HepG2 (cell line): Measurements from ENCODE around the gene DIP2C. TPM values are rescaled to one million over a fixed set of nuclear protein-coding genes. Genes with fewer than 3 reads are reported as not detected.

Experiments used
- ATAC-seq: fragments of 200-7000 bp; cut with Tn5 transposase; 3 replicates; pipeline ENCODE4 v1.9.1; 2020; ENCODE audit warnings: mild to moderate bottlenecking, moderate library complexity
- BruUV-seq: library from RNA; stranded (reverse); fragments of 400-500 nt; replicated peaks from 2 replicates; lab custom pipeline; 2021; lab: Mats Ljungman, UMichigan
- CTCF ChIA-PET: fragments of 300-600 bp; formaldehyde crosslinking; extraction: SDS; loops from one replicate; lab custom pipeline; 2021; ENCODE audit warnings: low total read pairs, inconsistent platforms, low intra/inter-chr PET ratio; lab: Yijun Ruan, JAX
- POLR2A ChIA-PET: fragments of 350-600 bp; sonication (Branson Sonifier 250); formaldehyde crosslinking; loops from one replicate; lab custom pipeline; 2020; ENCODE audit warnings: antibody characterized with exemption, inconsistent platforms; lab: Yijun Ruan, JAX
- DNase-seq: peaks from one replicate; pipeline ENCODE4 v3.0.0-alpha.2; 2015; ENCODE audit warnings: low spot score
- FAIRE-seq: peaks from 3 replicates; lab custom pipeline; 2011; peaks lifted over from hg19 to GRCh38; lab: Jason Lieb, UNC
- H2AFZ ChIP-seq: one replicate; pipeline ENCODE4 v1.6.1; 2011; ENCODE audit warnings: low read length, inconsistent platforms
- H3K27ac ChIP-seq: fragments of 300-600 bp; 3 replicates; pipeline ENCODE4 v1.8.0; 2011; ENCODE audit warnings: mixed run types, mild to moderate bottlenecking, mixed read lengths, low read length, inconsistent platforms; ENCODE audit not compliant: insufficient read depth; ENCODE audit errors: extremely low read length
- H3K27me3 ChIP-seq, 2 experiments: fragments of 200-600 bp in 1 of 2; 2 replicates in 1 of 2; 3 replicates in 1 of 2; pipeline versions ENCODE4 v1.6.0 to v1.8.0; 2011; ENCODE audit warnings: low read length in 2 of 2, mild to moderate bottlenecking in 2 of 2, moderate library complexity in 2 of 2, inconsistent platforms in 1 of 2; ENCODE audit not compliant: insufficient read depth in 2 of 2, control insufficient read depth in 1 of 2
- H3K36me3 ChIP-seq, 2 experiments: fragments of 200-600 bp in 1 of 2; replicated peaks in 1 of 2; 2 replicates in 1 of 2; 3 replicates in 1 of 2; pipeline versions ENCODE4 v1.5.1 to v1.8.0; 2011; ENCODE audit warnings: low read length in 2 of 2, inconsistent platforms in 1 of 2; ENCODE audit not compliant: insufficient read depth in 2 of 2, control insufficient read depth in 1 of 2
- H3K4me1 ChIP-seq: 2 replicates; pipeline ENCODE4 v1.5.1; 2012; ENCODE audit warnings: low read length, inconsistent platforms; ENCODE audit not compliant: insufficient read depth
- H3K4me2 ChIP-seq: 2 replicates; pipeline ENCODE4 v1.6.0; 2011; ENCODE audit warnings: low read depth, low read length, inconsistent platforms
- H3K4me3 ChIP-seq, 3 experiments: fragments of 200-600 bp in 1 of 3; sonication (generic), shearing (Covaris generic) in 1 of 3; replicated peaks in 1 of 3; 2 replicates each; pipeline ENCODE4 v1.5.1; 2011 to 2016; ENCODE audit warnings: low read length in 3 of 3, inconsistent platforms in 2 of 3, low read depth in 2 of 3, mild to moderate bottlenecking in 2 of 3, control low read depth in 1 of 3, mixed read lengths in 1 of 3; ENCODE audit not compliant: insufficient read depth in 1 of 3
- H3K79me2 ChIP-seq: one replicate; pipeline ENCODE4 v1.6.1; 2011; ENCODE audit warnings: low read length, inconsistent platforms; ENCODE audit not compliant: insufficient read depth
- H3K9ac ChIP-seq: 2 replicates; pipeline ENCODE4 v1.6.0; 2011; ENCODE audit warnings: mild to moderate bottlenecking, low read depth, low read length, inconsistent platforms; ENCODE audit not compliant: insufficient read depth
- H3K9me3 ChIP-seq: 2 replicates; pipeline ENCODE4 v1.5.1; 2012; ENCODE audit warnings: mild to moderate bottlenecking, low read length
- H4K20me1 ChIP-seq: 2 replicates; pipeline ENCODE4 v1.6.0; 2011; ENCODE audit warnings: inconsistent platforms, mild to moderate bottlenecking, low read length, moderate library complexity; ENCODE audit not compliant: insufficient read depth
- HHEX ChIP-seq: IDR thresholded peaks from 2 replicates; pipeline ENCODE4 v1.6.1; 2016; ENCODE audit warnings: control low read depth
- MLLT10 ChIP-seq: sonication (generic); formaldehyde crosslinking; IDR thresholded peaks from 2 replicates; pipeline ENCODE4 v1.4.0; 2020; ENCODE audit warnings: missing genetic modification reagents
- RARG ChIP-seq: sonication (generic); formaldehyde crosslinking; IDR thresholded peaks from 2 replicates; pipeline ENCODE4 v1.4.0; 2020; ENCODE audit warnings: low read depth, mild to moderate bottlenecking, missing genetic modification reagents
- SMAD1 ChIP-seq: sonication (generic); formaldehyde crosslinking; IDR thresholded peaks from 2 replicates; pipeline ENCODE4 v1.4.0; 2020; ENCODE audit warnings: missing genetic modification reagents, low read depth, mild to moderate bottlenecking, borderline replicate concordance
- SOX5 ChIP-seq: IDR thresholded peaks from 2 replicates; pipeline ENCODE4 v1.6.1; 2016; ENCODE audit warnings: borderline replicate concordance
- ZFP90 ChIP-seq: sonication (generic); formaldehyde crosslinking; IDR thresholded peaks from 2 replicates; pipeline ENCODE4 v1.8.0; 2022; ENCODE audit warnings: missing genetic modification reagents, mild to moderate bottlenecking, inconsistent platforms, borderline replicate concordance
- ZMAT5 ChIP-seq: sonication (generic); formaldehyde crosslinking; IDR thresholded peaks from 2 replicates; pipeline ENCODE4 v1.5.0; 2020; ENCODE audit warnings: mild to moderate bottlenecking, low read depth, missing genetic modification reagents, borderline replicate concordance
- ZNF292 ChIP-seq: sonication (generic); formaldehyde crosslinking; IDR thresholded peaks from 2 replicates; pipeline ENCODE4 v1.8.1; 2022; ENCODE audit warnings: mild to moderate bottlenecking, low read depth, missing genetic modification reagents, borderline replicate concordance
- ZNF335 ChIP-seq: sonication (generic); formaldehyde crosslinking; IDR thresholded peaks from 2 replicates; pipeline ENCODE4 v1.4.0; 2020; ENCODE audit warnings: missing genetic modification reagents
- ZNF879 ChIP-seq: sonication (generic); formaldehyde crosslinking; IDR thresholded peaks from 2 replicates; pipeline ENCODE4 v1.8.1; 2023; ENCODE audit warnings: missing genetic modification reagents
- ZZZ3 ChIP-seq: sonication (generic); formaldehyde crosslinking; IDR thresholded peaks from 2 replicates; pipeline ENCODE4 v1.4.0; 2020; ENCODE audit warnings: missing genetic modification reagents, mild to moderate bottlenecking, borderline replicate concordance
- whole genome bisulfite sequencing: methylation state at CpG from one replicate; pipeline ENCODE4 v1.1.6; 2017; ENCODE audit warnings: low lambda C conversion rate; 5-methylcytosine and 5-hydroxymethylcytosine counted together
- in situ Hi-C: cut with HindIII; loops from 2 replicates; pipeline ENCODE4 v1.10.0; 2017; ENCODE audit warnings: low pct_unique_long_range_greater_than_20kb; ENCODE audit not compliant: extremely low pct_ligation_motif_present
- intact Hi-C: fragments of 100-400 bp; cut with micrococcal nuclease; formaldehyde crosslinking; loops from one replicate; pipeline ENCODE4 v1.10.0; 2022; ENCODE audit not compliant: unreplicated experiment
- polyA plus RNA-seq, 8 experiments: library from polyadenylated mRNA; depleted of rRNA in 3 of 8; stranded (reverse) in 7 of 8; unstranded in 1 of 8; fragments of >200 nt; fragmentation: Illumina TruSeq in 4 of 8; extraction: Trizol in 4 of 8; gene quantifications; 2 replicates each; pipeline versions ENCODE4 v1.2.1 to v1.2.3, GENCODE V29; 2011 to 2016; ENCODE audit warnings: low read depth in 4 of 8, missing spikeins in 1 of 8, mixed read lengths in 1 of 8; ENCODE audit not compliant: insufficient read depth in 1 of 8
- total RNA-seq, 5 experiments: library from RNA; depleted of rRNA; stranded (reverse); fragments of >200 nt; fragmentation: Illumina TruSeq; extraction: Trizol; gene quantifications; 2 replicates each; pipeline ENCODE4 v1.2.3, GENCODE V29; 2016; ENCODE audit warnings: low read depth in 1 of 5
- TF ChIP-seq, protein P1 (sequence below): sonication (generic); formaldehyde crosslinking; IDR thresholded peaks from 2 replicates; pipeline ENCODE4 v1.4.0; 2020; ENCODE audit warnings: missing genetic modification reagents
- TF ChIP-seq, protein P2 (sequence below): sonication (generic); formaldehyde crosslinking; IDR thresholded peaks from 2 replicates; pipeline ENCODE4 v1.5.1; 2020; ENCODE audit warnings: missing genetic modification reagents, mild to moderate bottlenecking, borderline replicate concordance

DIP2C gene
- total and polyA plus RNA-seq, 2 of the 13 experiments (the other 11 are each of a cell fraction or from before 2014, with no cell fraction given) = 2.2 to 2.7 TPM

DNA sequence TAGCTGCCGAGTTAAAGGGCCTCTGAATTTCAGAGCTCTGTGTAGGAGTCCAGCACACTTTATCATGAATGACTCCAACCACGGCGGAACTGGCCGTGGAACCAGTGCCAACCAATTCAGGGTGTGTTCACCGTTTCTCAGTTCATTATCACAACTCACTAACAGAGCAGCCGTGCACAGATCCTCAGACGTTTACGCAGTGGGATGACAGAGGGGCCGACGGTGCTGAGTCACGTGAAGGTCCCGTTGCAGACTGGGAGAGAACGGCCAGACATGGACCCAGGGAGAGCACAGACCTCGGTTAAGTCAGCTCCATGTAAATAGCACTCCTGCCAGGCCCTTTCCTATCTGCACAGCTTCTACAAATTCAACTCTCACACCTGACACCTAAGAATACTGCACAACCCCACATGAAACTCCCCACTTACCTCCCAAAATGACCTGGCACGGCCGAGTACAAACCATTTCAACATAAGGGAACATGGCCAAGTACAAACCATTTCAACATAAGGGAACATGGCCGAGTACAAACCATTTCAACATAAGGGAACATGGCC is 95.5 kb downstream of the DIP2C start:
- POLR2A ChIA-PET = no interaction called here
- Histone ChIP-seq H3K9ac (no peak overlapping the region), H3K27me3 (no peaks in the 10 kb centered on the region), H4K20me1 (no peaks in the 10 kb centered on the region), H3K27ac (no peak overlapping the region), H3K4me1 (no peaks in the 10 kb centered on the region), H2AFZ (no peak overlapping the region), H3K9me3 (no peaks in the 10 kb centered on the region), H3K4me2 (no peak overlapping the region), H3K4me3 (no peak overlapping the region), H3K79me2 (no peaks in the 10 kb centered on the region), H3K36me3 (no peaks in the 10 kb centered on the region)
- in situ Hi-C loops (no loop called here), intact Hi-C loops (no loop called here)
- ATAC-seq (no peak), DNase-seq (no peak), FAIRE-seq (no peak)
- CTCF ChIA-PET = no interaction called here
- WGBS = 82% methylated on average over 17 of the region's 17 CpGs
- no TSS peak for BruUV-seq
- TF ChIP-seq ZFP90 (CRISPR knock-in tag) = no peak
- no peak for TF ChIP-seq ZNF879 (CRISPR knock-in tag)
- no peak for TF ChIP-seq ZNF292 (CRISPR knock-in tag)
- TF ChIP-seq, protein P1, sequence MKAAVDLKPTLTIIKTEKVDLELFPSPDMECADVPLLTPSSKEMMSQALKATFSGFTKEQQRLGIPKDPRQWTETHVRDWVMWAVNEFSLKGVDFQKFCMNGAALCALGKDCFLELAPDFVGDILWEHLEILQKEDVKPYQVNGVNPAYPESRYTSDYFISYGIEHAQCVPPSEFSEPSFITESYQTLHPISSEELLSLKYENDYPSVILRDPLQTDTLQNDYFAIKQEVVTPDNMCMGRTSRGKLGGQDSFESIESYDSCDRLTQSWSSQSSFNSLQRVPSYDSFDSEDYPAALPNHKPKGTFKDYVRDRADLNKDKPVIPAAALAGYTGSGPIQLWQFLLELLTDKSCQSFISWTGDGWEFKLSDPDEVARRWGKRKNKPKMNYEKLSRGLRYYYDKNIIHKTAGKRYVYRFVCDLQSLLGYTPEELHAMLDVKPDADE (CRISPR knock-in tag) = no peak
- no peak for TF ChIP-seq SOX5 (CRISPR knock-in tag)
- TF ChIP-seq RARG (CRISPR knock-in tag) = no peak

DNA sequence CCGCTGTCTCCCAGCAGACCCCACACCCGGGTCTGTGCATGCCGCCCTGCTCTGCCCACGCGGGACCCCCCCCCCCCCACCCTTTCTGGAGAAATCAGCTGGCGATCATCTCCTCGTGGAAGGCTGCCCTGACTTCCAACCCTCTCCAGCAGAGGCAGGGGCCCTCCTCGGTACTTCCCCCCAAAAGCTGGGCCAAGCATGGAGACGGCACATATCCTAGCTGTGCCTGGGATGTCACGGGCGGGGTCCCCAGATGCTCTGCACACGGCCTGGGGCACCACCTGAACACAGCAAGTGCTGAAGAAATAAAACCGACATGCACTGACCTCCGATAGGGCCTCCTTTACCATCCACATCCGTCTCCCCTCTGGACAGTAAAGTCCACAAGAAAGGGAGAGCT is 96.0 kb downstream of the DIP2C start:
- H3K9me3 ChIP-seq = no peaks in the 10 kb centered on the region
- H3K27me3 ChIP-seq = no peaks in the 10 kb centered on the region
- no peak for FAIRE-seq
- H3K79me2 ChIP-seq = no peaks in the 10 kb centered on the region
- CTCF ChIA-PET = no interaction called here
- no peak for DNase-seq
- POLR2A ChIA-PET = no interaction called here
- H3K4me1 ChIP-seq = no peaks in the 10 kb centered on the region
- no peak overlapping the region for H3K9ac ChIP-seq
- no peaks in the 10 kb centered on the region for H4K20me1 ChIP-seq
- H2AFZ ChIP-seq = no peak overlapping the region
- in situ Hi-C loops = no loop called here
- no peak overlapping the region for H3K4me3 ChIP-seq
- H3K4me2 ChIP-seq = no peak overlapping the region
- intact Hi-C loops = no loop called here
- no peak overlapping the region for H3K27ac ChIP-seq
- 93% methylated on average over 15 of the region's 15 CpGs for WGBS
- no TSS peak for BruUV-seq
- no peak for ATAC-seq
- no peaks in the 10 kb centered on the region for H3K36me3 ChIP-seq
- TF ChIP-seq ZZZ3 (CRISPR knock-in tag) = no peak
- no peak for TF ChIP-seq ZNF335 (CRISPR knock-in tag)
- no peak for TF ChIP-seq SMAD1 (CRISPR knock-in tag)
- no peak for TF ChIP-seq ZMAT5 (CRISPR knock-in tag)
- TF ChIP-seq, protein P2, sequence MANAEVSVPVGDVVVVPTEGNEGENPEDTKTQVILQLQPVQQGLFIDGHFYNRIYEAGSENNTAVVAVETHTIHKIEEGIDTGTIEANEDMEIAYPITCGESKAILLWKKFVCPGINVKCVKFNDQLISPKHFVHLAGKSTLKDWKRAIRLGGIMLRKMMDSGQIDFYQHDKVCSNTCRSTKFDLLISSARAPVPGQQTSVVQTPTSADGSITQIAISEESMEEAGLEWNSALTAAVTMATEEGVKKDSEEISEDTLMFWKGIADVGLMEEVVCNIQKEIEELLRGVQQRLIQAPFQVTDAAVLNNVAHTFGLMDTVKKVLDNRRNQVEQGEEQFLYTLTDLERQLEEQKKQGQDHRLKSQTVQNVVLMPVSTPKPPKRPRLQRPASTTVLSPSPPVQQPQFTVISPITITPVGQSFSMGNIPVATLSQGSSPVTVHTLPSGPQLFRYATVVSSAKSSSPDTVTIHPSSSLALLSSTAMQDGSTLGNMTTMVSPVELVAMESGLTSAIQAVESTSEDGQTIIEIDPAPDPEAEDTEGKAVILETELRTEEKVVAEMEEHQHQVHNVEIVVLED (CRISPR knock-in tag) = no peak
- TF ChIP-seq MLLT10 (CRISPR knock-in tag) = no peak
- TF ChIP-seq HHEX = no peak
